ENCODE data around the gene GPR42. TPM values are rescaled to one million over a fixed set of nuclear protein-coding genes. Genes with fewer than 3 reads are reported as not detected.

Gene GPR42
- total and polyA plus RNA-seq, 10 of the 15 experiments (the other 5 are each of a cell fraction or from before 2014, with no cell fraction given), result 0.13 TPM; not detected in 9

DNA sequence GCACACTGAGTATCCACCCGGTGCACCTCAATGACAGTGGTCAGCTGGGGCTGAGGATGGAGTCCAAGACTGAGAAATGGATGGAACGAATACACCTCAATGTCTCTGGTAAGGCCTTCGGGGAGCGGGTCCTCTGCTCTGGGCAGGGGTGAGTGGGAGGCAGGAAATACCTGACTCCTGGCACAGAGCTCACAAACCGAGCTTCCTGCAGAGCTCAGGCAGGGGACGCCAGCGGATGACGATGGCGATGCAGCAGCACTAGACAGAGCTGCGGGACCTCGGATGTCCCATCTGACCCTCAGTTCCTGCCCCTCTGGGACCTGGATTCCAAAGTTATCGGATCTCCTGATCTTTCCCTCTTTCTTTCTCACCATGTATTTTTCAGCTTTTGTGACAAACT is 38.1 kb upstream of the GPR42 start (continued):
- 0 out of 2 replicates have a peak, but pooled peaks have one; percentile 39 for TF ChIP-seq CREM (IDR thresholded peaks at IDR 0.05; ENCODE audit: low read depth)
- TF ChIP-seq CEBPB (IDR thresholded peaks at IDR 0.05; ENCODE audit: borderline replicate concordance in 1 of 2, low read depth in 2 of 2, low read length in 2 of 2), result no peak
- TF ChIP-seq, protein P1, sequence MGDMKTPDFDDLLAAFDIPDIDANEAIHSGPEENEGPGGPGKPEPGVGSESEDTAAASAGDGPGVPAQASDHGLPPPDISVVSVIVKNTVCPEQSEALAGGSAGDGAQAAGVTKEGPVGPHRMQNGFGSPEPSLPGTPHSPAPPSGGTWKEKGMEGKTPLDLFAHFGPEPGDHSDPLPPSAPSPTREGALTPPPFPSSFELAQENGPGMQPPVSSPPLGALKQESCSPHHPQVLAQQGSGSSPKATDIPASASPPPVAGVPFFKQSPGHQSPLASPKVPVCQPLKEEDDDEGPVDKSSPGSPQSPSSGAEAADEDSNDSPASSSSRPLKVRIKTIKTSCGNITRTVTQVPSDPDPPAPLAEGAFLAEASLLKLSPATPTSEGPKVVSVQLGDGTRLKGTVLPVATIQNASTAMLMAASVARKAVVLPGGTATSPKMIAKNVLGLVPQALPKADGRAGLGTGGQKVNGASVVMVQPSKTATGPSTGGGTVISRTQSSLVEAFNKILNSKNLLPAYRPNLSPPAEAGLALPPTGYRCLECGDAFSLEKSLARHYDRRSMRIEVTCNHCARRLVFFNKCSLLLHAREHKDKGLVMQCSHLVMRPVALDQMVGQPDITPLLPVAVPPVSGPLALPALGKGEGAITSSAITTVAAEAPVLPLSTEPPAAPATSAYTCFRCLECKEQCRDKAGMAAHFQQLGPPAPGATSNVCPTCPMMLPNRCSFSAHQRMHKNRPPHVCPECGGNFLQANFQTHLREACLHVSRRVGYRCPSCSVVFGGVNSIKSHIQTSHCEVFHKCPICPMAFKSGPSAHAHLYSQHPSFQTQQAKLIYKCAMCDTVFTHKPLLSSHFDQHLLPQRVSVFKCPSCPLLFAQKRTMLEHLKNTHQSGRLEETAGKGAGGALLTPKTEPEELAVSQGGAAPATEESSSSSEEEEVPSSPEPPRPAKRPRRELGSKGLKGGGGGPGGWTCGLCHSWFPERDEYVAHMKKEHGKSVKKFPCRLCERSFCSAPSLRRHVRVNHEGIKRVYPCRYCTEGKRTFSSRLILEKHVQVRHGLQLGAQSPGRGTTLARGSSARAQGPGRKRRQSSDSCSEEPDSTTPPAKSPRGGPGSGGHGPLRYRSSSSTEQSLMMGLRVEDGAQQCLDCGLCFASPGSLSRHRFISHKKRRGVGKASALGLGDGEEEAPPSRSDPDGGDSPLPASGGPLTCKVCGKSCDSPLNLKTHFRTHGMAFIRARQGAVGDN (IDR thresholded peaks at IDR 0.05), result peak; percentile 44
- TF ChIP-seq TCF12 (IDR thresholded peaks at IDR 0.05; ENCODE audit: low read depth, low read length), result 0 out of 2 replicates have a peak, but pooled peaks have one; percentile 13
- TF ChIP-seq, protein P2, sequence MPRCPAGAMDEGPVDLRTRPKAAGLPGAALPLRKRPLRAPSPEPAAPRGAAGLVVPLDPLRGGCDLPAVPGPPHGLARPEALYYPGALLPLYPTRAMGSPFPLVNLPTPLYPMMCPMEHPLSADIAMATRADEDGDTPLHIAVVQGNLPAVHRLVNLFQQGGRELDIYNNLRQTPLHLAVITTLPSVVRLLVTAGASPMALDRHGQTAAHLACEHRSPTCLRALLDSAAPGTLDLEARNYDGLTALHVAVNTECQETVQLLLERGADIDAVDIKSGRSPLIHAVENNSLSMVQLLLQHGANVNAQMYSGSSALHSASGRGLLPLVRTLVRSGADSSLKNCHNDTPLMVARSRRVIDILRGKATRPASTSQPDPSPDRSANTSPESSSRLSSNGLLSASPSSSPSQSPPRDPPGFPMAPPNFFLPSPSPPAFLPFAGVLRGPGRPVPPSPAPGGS (IDR thresholded peaks at IDR 0.05; ENCODE audit: borderline replicate concordance, insufficient read depth, low read depth, low read length, poor library complexity, severe bottlenecking), result no peak
- TF ChIP-seq TAF1 (IDR thresholded peaks at IDR 0.05; ENCODE audit: borderline replicate concordance, low read depth, low read length), result 0 out of 2 replicates have a peak, but pooled peaks have one; percentile 42
- 0 out of 2 replicates have a peak, but pooled peaks have one; percentile 4 for TF ChIP-seq RUNX3 (IDR thresholded peaks at IDR 0.05; ENCODE audit: low read length)
- TF ChIP-seq, protein P3, sequence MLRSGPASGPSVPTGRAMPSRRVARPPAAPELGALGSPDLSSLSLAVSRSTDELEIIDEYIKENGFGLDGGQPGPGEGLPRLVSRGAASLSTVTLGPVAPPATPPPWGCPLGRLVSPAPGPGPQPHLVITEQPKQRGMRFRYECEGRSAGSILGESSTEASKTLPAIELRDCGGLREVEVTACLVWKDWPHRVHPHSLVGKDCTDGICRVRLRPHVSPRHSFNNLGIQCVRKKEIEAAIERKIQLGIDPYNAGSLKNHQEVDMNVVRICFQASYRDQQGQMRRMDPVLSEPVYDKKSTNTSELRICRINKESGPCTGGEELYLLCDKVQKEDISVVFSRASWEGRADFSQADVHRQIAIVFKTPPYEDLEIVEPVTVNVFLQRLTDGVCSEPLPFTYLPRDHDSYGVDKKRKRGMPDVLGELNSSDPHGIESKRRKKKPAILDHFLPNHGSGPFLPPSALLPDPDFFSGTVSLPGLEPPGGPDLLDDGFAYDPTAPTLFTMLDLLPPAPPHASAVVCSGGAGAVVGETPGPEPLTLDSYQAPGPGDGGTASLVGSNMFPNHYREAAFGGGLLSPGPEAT (IDR thresholded peaks at IDR 0.05; ENCODE audit: low read depth), result 0 out of 2 replicates have a peak, but pooled peaks have one; percentile 17
- TF ChIP-seq KLF5 (IDR thresholded peaks at IDR 0.05; ENCODE audit: partially characterized antibody), result peak; percentile 36
- TF ChIP-seq, protein P4, sequence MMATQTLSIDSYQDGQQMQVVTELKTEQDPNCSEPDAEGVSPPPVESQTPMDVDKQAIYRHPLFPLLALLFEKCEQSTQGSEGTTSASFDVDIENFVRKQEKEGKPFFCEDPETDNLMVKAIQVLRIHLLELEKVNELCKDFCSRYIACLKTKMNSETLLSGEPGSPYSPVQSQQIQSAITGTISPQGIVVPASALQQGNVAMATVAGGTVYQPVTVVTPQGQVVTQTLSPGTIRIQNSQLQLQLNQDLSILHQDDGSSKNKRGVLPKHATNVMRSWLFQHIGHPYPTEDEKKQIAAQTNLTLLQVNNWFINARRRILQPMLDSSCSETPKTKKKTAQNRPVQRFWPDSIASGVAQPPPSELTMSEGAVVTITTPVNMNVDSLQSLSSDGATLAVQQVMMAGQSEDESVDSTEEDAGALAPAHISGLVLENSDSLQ (IDR thresholded peaks at IDR 0.05), result 0 out of 2 replicates have a peak, but pooled peaks have one; percentile 6
- TF ChIP-seq, protein P5, sequence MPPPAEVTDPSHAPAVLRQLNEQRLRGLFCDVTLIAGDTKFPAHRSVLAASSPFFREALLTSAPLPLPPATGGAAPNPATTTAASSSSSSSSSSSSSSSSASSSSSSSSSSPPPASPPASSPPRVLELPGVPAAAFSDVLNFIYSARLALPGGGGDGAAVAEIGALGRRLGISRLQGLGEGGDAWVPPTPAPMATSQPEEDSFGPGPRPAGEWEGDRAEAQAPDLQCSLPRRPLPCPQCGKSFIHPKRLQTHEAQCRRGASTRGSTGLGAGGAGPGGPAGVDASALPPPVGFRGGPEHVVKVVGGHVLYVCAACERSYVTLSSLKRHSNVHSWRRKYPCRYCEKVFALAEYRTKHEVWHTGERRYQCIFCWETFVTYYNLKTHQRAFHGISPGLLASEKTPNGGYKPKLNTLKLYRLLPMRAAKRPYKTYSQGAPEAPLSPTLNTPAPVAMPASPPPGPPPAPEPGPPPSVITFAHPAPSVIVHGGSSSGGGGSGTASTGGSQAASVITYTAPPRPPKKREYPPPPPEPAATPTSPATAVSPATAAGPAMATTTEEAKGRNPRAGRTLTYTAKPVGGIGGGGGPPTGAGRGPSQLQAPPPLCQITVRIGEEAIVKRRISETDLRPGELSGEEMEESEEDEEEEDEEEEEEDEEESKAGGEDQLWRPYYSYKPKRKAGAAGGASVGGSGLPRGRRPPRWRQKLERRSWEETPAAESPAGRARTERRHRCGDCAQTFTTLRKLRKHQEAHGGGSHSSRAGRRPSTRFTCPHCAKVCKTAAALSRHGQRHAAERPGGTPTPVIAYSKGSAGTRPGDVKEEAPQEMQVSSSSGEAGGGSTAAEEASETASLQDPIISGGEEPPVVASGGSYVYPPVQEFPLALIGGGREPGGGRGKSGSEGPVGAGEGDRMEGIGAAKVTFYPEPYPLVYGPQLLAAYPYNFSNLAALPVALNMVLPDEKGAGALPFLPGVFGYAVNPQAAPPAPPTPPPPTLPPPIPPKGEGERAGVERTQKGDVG (CRISPR knock-in tag; IDR thresholded peaks at IDR 0.05), result no peak
- TF ChIP-seq, protein P6, sequence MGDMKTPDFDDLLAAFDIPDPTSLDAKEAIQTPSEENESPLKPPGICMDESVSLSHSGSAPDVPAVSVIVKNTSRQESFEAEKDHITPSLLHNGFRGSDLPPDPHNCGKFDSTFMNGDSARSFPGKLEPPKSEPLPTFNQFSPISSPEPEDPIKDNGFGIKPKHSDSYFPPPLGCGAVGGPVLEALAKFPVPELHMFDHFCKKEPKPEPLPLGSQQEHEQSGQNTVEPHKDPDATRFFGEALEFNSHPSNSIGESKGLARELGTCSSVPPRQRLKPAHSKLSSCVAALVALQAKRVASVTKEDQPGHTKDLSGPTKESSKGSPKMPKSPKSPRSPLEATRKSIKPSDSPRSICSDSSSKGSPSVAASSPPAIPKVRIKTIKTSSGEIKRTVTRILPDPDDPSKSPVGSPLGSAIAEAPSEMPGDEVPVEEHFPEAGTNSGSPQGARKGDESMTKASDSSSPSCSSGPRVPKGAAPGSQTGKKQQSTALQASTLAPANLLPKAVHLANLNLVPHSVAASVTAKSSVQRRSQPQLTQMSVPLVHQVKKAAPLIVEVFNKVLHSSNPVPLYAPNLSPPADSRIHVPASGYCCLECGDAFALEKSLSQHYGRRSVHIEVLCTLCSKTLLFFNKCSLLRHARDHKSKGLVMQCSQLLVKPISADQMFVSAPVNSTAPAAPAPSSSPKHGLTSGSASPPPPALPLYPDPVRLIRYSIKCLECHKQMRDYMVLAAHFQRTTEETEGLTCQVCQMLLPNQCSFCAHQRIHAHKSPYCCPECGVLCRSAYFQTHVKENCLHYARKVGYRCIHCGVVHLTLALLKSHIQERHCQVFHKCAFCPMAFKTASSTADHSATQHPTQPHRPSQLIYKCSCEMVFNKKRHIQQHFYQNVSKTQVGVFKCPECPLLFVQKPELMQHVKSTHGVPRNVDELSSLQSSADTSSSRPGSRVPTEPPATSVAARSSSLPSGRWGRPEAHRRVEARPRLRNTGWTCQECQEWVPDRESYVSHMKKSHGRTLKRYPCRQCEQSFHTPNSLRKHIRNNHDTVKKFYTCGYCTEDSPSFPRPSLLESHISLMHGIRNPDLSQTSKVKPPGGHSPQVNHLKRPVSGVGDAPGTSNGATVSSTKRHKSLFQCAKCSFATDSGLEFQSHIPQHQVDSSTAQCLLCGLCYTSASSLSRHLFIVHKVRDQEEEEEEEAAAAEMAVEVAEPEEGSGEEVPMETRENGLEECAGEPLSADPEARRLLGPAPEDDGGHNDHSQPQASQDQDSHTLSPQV (IDR thresholded peaks at IDR 0.05), result no peak
- 0 out of 2 replicates have a peak, but pooled peaks have one; percentile 33 for TF ChIP-seq NBN (IDR thresholded peaks at IDR 0.05)

Measured in GM12878 (cell line).